Astrocyte of the cerebellum (primary cell): ENCODE results near the gene PSMB2.

ENCODE experiments used
- DNase-seq: peaks from one replicate; pipeline ENCODE4 v3.0.0-alpha.2; 2011; ENCODE audit warnings: low read depth
- H3K4me3 ChIP-seq: 2 replicates; pipeline ENCODE4 v1.5.1; 2011; ENCODE audit warnings: mild to moderate bottlenecking, low read depth, low read length, moderate library complexity
- in situ Hi-C: cut with HindIII; loops from 2 replicates; pipeline ENCODE4 v1.10.0; 2017; ENCODE audit warnings: low sequenced_read_pairs
- TF ChIP-seq, protein P1 (sequence below): IDR thresholded peaks from 2 replicates; pipeline ENCODE4 v1.5.1; 2012; ENCODE audit warnings: low read length, low read depth, moderate library complexity, mild to moderate bottlenecking; ENCODE audit errors: missing control alignments

PSMB2 gene

DNA sequence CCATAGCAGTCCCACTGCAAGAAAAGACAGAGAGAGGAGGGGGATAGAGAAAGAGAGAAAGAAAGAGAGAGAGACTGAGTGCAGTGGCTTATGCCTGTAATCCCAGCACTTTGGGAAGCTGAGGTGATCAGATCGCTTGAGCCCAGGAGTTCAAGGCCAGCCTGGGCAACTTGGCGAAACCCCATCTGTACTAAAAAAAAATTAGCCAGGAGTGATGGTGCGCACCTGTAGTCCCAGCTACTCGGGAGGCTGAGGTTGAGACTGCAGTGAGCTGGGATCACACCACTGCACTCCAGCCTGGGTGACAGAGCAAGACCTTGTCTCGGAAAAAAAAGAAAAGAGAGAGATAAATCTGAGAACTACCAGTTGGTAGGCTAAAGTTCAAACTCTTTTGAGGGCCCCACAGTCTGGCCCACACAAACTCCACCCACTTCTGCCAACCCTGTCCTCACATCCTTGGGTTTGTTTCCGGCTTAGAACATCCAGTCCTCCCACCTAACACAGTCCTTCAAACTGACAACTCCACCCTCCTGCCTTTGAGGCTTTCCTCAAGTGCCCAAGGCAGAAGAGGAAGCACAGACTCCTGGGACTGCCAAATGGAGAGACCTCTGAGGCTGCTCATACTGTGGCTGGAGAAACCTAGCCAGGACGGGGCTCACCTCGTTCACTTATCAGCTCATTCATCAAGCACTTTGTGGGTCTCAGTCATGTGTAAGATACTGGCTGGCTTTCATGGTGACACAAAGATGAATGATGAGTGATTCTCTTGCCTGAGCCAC, 48.1 kb downstream of the PSMB2 start:
- TF ChIP-seq, protein P1, sequence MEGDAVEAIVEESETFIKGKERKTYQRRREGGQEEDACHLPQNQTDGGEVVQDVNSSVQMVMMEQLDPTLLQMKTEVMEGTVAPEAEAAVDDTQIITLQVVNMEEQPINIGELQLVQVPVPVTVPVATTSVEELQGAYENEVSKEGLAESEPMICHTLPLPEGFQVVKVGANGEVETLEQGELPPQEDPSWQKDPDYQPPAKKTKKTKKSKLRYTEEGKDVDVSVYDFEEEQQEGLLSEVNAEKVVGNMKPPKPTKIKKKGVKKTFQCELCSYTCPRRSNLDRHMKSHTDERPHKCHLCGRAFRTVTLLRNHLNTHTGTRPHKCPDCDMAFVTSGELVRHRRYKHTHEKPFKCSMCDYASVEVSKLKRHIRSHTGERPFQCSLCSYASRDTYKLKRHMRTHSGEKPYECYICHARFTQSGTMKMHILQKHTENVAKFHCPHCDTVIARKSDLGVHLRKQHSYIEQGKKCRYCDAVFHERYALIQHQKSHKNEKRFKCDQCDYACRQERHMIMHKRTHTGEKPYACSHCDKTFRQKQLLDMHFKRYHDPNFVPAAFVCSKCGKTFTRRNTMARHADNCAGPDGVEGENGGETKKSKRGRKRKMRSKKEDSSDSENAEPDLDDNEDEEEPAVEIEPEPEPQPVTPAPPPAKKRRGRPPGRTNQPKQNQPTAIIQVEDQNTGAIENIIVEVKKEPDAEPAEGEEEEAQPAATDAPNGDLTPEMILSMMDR, result no peak
- no peak for DNase-seq
- no peak overlapping the region for H3K4me3 ChIP-seq
- in situ Hi-C loops, result no loop called here

DNA sequence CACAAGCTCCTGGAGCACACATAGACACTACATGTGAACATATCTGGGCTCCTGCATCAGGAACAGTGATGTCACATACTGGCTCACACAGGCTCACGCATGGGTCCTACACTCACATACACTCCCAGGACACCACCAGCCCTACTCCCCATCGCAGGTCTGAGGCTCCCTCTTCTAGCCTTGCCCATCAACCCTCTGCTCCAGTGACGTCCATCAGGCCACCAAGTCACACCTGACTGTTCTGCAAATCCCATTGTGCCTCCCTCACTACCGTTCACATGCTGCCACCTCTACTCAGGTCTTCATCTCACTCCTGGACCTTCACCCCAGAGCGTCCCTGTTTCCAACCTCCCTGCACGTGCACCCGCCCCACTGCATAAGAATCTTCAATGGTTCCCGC, 50.1 kb downstream of the PSMB2 start:
- DNase-seq, result no peak
- no peak overlapping the region for H3K4me3 ChIP-seq
- in situ Hi-C loops, result no loop called here
- TF ChIP-seq, protein P1, result no peak

DNA sequence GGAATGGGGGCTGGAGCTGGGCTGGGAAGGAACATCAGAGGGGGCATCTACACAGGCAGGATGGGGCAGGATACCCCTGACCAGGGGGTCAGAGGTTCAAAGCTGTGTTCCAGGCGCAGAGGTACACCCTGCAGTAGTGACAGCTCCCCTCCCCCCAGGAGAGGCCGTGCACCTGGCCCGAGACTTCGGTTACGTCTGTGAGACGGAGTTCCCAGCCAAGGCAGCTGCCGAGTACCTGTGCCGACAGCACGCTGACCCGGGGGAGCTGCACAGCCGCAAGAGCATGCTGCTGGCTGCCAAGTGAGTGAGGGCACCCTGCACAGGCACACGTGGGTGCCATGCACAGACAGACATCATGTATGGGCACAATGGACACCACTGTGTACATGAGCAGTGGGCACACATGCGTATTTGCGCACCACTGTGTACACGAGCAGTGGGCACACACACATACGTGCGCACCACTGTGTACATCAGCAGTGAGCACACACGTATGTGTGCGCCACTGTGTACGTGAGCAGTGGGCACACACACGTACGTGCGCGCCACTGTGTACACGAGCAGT, 50.8 kb downstream of the PSMB2 start:
- in situ Hi-C loops, result no loop called here
- no peak for DNase-seq
- H3K4me3 ChIP-seq, result no peak overlapping the region
- TF ChIP-seq, protein P1, result no peak

DNA sequence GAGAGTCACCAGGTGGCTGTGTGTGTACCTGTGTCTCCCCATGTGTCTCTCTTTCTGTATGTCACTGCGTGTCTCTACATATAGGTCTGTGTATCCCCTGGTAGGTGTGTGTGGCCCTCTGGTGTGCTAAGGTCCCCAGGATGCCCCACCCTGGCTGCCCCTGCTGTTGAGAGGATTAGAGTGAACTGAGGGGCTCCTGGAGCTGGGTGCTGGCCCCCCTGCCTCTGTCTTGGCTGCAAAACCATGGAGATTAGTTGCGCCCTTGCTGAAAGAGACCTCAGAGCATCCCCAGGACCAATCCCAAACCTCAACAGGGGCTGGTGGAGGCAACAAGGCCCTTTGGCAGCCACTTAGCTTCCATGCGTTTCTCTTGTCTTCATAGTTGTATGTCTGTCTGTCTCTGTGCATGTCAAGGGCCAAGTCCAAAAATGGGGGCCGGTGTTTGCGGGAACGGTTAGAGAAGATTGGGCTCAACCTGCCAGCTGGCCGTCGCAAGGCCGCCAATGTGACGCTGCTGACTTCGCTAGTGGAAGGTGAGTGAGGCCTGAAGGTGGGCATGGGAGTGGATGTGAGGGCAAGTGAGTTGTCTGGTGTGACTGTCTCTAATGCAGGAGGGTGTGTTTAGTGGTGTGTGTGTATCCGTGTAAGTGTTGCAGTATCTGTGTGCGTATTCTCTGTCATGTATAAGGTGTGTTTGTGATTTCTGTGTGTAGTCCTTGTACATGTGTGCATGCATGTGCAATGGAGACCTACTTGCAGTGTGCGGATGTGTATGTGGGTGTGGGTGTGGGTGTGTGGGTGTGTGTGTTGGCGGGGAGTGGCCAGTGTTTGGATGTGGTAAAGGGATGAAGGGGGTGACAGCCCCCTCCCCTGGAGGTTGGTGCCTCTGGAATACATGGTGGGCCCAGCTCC, 51.6 kb downstream of the PSMB2 start:
- TF ChIP-seq, protein P1, result no peak
- H3K4me3 ChIP-seq, result no peak overlapping the region
- DNase-seq, result no peak
- in situ Hi-C loops, result no loop called here

DNA sequence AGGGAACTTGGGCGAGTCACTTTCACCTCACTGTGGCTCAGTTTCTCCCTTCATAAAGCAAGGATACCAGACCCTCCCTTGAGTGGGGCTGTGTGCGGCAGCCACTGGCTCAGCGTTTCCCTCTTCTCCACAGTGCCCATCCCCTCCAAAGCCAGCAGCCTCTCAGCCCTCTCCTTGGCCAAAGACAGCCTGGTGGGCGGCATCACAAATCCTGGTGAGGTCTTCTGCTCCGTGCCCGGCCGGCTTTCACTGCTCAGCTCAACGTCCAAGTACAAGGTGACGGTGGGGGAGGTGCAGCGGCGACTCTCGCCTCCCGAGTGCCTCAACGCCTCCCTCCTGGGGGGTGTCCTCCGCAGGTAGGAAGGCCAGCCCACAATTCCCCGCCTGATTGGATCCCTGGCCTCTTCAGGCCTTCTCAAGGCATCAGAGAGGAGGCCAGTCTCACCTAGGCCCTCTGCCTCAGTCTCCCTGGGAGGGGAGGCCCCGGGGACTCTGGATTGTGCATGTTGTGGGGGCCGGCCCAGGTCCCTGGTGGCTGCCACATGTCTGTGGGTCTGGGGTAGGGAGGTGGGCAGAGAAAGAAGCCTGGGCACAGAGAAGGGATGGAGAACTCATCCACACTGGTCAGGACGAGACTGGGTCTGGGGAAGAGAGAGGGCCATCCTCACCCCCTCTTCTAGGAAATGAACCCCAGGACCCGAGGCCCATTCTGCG, 53.0 kb downstream of the PSMB2 start:
- DNase-seq, result no peak
- TF ChIP-seq, protein P1, result no peak

DNA sequence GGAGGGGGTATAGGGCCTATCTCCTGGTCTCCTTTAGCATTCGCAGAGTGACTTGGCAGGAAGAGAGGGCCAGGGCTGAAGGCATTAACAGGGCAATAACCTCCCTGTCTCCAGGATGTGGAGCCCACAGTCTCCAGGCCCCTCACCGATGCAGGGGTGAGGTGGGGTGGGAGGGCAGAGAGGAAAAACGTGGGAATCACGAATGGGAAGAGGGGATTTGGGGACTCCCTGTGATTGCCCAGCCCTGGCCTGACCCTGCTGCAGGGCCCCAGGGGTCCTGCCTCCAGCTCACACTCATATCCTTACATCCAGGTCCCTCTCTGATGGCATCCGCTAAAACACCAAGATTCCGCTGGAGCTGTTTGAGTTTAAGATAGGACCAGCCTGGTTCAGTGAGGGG, 53.6 kb downstream of the PSMB2 start:
- DNase-seq, result no peak
- no peak overlapping the region for H3K4me3 ChIP-seq
- TF ChIP-seq, protein P1, result no peak
- in situ Hi-C loops, result no loop called here

More for the DNA sequence above, 53.0 kb downstream of the PSMB2 start:
- H3K4me3 ChIP-seq, result no peak overlapping the region
- in situ Hi-C loops, result no loop called here
